ENCODE results near the gene TMPRSS12. TPM values are rescaled to one million over a fixed set of nuclear protein-coding genes. Genes with fewer than 3 reads are reported as not detected.
"Not testable (repeated sequence)": the region's sequence is repeated elsewhere in the genome, so short reads cannot be mapped to it uniquely, and the experiment has no call there.

The TMPRSS12 gene
- total RNA-seq, 4 donors from 2014 or later: not detected

DNA sequence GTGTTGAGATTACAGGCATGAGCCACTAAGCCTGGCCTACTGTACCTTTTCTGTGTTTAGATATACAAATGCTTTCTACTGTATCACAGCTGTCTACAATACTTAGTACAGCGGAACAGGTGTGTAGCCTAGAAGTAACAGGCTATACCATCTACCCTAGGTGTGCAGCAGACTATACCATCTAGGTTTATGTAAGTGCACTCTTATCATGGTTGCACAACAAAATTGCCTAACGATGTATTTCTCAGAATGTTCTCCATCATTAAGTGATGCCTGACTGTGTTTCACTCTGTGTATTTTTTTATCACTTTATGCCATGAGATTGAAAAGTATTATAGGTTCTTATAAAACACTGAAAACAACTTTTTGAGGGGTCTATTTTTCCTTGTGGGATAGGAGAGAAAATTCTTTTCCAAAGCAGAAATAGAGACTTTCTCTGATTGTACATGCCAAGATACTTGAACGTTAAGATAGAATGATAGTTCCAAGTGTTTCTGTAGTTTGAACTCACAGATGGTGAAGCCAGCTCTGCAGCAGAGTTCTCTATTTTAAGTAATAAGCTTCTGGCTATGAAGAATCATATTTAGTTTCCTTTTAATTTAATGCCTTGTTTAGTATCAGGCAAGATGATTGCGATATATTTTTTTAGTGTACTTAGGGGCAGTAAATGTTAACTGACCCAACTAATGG, 17.0 kb downstream of the TMPRSS12 start:
- Histone ChIP-seq H3K36me3 (no peaks in the 10 kb centered on the region), H3K27ac (no peak overlapping the region), H3K4me3 (no peak overlapping the region), H3K4me1 (no peaks in the 10 kb centered on the region), H3K9me3 (peaks cover 0 to 6% (median 0%) of the 10 kb centered on the region in 3 donors), H3K27me3 (no peaks in the 10 kb centered on the region)
- ATAC-seq: no peak
- no peak for TF ChIP-seq EP300 (IDR thresholded peaks at IDR 0.05)
- TF ChIP-seq POLR2AphosphoS5 (IDR thresholded peaks at IDR 0.05): no peak
- TF ChIP-seq POLR2A (IDR thresholded peaks at IDR 0.05): no peak
- TF ChIP-seq, protein P1, sequence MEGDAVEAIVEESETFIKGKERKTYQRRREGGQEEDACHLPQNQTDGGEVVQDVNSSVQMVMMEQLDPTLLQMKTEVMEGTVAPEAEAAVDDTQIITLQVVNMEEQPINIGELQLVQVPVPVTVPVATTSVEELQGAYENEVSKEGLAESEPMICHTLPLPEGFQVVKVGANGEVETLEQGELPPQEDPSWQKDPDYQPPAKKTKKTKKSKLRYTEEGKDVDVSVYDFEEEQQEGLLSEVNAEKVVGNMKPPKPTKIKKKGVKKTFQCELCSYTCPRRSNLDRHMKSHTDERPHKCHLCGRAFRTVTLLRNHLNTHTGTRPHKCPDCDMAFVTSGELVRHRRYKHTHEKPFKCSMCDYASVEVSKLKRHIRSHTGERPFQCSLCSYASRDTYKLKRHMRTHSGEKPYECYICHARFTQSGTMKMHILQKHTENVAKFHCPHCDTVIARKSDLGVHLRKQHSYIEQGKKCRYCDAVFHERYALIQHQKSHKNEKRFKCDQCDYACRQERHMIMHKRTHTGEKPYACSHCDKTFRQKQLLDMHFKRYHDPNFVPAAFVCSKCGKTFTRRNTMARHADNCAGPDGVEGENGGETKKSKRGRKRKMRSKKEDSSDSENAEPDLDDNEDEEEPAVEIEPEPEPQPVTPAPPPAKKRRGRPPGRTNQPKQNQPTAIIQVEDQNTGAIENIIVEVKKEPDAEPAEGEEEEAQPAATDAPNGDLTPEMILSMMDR (IDR thresholded peaks at IDR 0.05): no peak
- WGBS, 2 donors (ENCODE audit: low coverage in 1 of 2): 52 to 78% methylated on average over 3 to 4 of the region's 4 CpGs

DNA sequence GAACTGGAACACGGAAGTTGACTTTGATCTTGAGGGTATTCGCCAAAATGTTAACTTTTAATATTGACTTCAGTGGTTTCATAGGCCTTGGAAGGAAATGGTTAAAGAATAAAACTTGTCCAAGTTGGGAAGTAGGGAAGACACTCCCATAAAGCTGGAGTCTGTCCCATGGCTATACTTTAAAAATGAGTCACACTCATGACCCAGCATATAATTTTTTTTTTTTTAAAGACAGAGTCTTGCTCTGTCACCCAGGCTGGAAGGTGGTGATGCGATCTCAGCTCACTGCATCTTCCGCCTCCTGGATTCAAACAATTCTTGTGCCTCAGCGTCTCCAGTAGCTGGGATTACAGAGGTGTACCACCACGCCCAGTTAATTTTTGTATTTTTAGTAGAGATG, 19.6 kb downstream of the TMPRSS12 start:
- no peak for TF ChIP-seq POLR2AphosphoS5 (IDR thresholded peaks at IDR 0.05)
- TF ChIP-seq, protein P1 (IDR thresholded peaks at IDR 0.05): no peak
- Histone ChIP-seq H3K4me1 (no peaks in the 10 kb centered on the region), H3K27ac (no peak overlapping the region), H3K9me3 (peaks cover 0 to 5% (median 0%) of the 10 kb centered on the region in 3 donors), H3K36me3 (no peaks in the 10 kb centered on the region), H3K4me3 (no peak overlapping the region), H3K27me3 (no peaks in the 10 kb centered on the region)
- no peak for ATAC-seq
- 72 to 79% methylated on average over 6 of the region's 6 CpGs for WGBS, 2 donors (ENCODE audit: low coverage in 1 of 2)

DNA sequence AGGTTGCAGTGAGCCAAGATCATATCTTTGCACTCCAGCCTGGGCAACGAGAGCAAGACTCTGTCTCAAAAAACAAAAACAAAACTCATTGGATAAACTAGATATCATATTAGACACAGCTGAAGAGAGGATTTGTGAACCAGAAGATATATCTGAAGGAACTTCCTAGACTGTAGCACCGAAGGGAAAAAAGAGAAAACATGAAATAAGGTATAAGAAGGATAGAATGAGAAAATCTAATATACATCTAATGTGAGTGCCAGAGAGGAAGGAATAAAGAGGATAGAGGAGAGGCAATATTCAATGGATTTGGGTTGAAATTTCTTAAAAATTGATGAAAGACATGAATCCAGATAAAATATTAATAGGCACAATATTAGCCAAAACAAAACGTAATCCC, 22.5 kb downstream of the TMPRSS12 start:
- Histone ChIP-seq H3K4me3 (no peak overlapping the region), H3K36me3 (no peaks in the 10 kb centered on the region), H3K9me3 (peaks cover 0 to 5% (median 0%) of the 10 kb centered on the region in 3 donors), H3K4me1 (no peaks in the 10 kb centered on the region), H3K27me3 (no peaks in the 10 kb centered on the region), H3K27ac (no peak overlapping the region)
- no peak for ATAC-seq
- TF ChIP-seq POLR2A (IDR thresholded peaks at IDR 0.05) (no peak), POLR2AphosphoS5 (IDR thresholded peaks at IDR 0.05) (no peak)
- WGBS, 2 donors (ENCODE audit: low coverage in 1 of 2): 67 to 79% methylated on average over 1 to 3 of the region's 3 CpGs

DNA sequence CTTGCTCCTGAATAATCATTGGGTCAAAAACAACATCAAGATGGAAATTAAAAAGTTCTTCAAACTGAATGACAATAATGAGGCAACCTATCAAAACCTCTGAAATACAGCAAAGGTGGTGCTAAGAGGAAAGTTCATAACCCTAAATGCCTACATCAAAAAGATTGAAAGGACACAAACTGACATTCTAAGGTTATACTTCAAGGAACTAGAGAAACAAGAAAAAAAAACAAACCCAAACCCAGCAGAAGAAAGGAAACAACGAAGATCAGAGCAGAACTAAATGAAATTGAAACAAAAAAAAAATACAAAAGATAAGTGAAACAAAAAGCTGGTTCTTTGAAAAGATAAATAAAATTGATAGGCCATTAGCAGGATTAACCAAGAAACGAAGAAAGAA, 26.2 kb downstream of the TMPRSS12 start:
- WGBS, 2 donors (ENCODE audit: low coverage in 1 of 2): 28 to 37% methylated on average over 2 of the region's 2 CpGs
- ATAC-seq: not testable (repeated sequence)

DNA sequence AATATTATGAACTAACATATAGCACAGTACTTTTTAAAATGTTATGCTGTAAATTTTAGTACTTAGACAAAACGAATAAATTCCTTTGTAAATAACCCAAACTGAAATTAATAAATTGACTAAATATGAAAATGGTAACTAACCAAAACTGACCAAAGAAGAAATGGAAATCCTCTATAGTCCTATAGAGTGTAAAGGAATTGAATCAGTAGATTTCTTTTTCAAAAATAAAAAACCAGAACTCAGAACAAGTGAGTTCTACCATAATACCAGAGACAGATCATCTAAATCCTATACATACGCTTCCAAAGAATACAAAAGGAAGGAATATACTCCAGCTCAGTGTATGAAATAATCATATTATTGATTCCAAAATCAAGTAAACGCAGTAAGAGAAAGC, 39.8 kb downstream of the TMPRSS12 start:
- no peaks in the 10 kb centered on the region for H3K36me3 ChIP-seq
- no peak overlapping the region for H3K27ac ChIP-seq
- peaks cover 0 to 15% (median 0%) of the 10 kb centered on the region in 3 donors for H3K9me3 ChIP-seq
- H3K4me1 ChIP-seq: peaks cover 0 to 8% (median 0%) of the 10 kb centered on the region in 3 donors
- H3K4me3 ChIP-seq: no peak overlapping the region
- TF ChIP-seq POLR2A (IDR thresholded peaks at IDR 0.05) (no peak), POLR2AphosphoS5 (IDR thresholded peaks at IDR 0.05) (no peak), EP300 (IDR thresholded peaks at IDR 0.05) (no peak)
- TF ChIP-seq, protein P1 (IDR thresholded peaks at IDR 0.05): no peak
- WGBS, 2 donors (ENCODE audit: low coverage in 1 of 2): 89 to 97% methylated on average over 3 of the region's 3 CpGs
- H3K27me3 ChIP-seq: no peaks in the 10 kb centered on the region
- no peak for ATAC-seq

More for the DNA sequence above, 26.2 kb downstream of the TMPRSS12 start:
- H3K9me3 ChIP-seq, H3K4me3 ChIP-seq, H3K27me3 ChIP-seq, H3K4me1 ChIP-seq, H3K36me3 ChIP-seq, H3K27ac ChIP-seq: not testable (repeated sequence)

DNA sequence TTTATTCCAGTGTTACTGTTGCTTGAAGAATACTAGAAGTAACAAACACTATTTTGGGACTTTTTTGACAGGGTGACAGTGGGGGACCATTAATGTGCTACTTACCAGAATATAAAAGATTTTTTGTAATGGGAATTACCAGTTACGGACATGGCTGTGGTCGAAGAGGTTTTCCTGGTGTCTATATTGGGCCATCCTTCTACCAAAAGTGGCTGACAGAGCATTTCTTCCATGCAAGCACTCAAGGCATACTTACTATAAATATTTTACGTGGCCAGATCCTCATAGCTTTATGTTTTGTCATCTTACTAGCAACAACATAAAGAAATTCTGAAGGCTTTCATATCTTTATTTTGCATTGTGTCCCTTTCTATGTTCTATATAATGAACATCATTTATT, 44.5 kb downstream of the TMPRSS12 start:
- H3K9me3 ChIP-seq: peaks cover 0 to 13% (median 0%) of the 10 kb centered on the region in 3 donors
- H3K27me3 ChIP-seq: no peaks in the 10 kb centered on the region
- H3K4me1 ChIP-seq: peaks cover 0 to 8% (median 0%) of the 10 kb centered on the region in 3 donors
- no peaks in the 10 kb centered on the region for H3K36me3 ChIP-seq
- ATAC-seq: no peak
- H3K27ac ChIP-seq: no peak overlapping the region
- H3K4me3 ChIP-seq: no peak overlapping the region
- TF ChIP-seq POLR2AphosphoS5 (IDR thresholded peaks at IDR 0.05) (no peak), POLR2A (IDR thresholded peaks at IDR 0.05) (no peak), EP300 (IDR thresholded peaks at IDR 0.05) (no peak)
- TF ChIP-seq, protein P1 (IDR thresholded peaks at IDR 0.05): no peak
- WGBS, 2 donors (ENCODE audit: low coverage in 1 of 2): 76 to 83% methylated on average over 3 of the region's 3 CpGs

Measured in gastroesophageal sphincter (tissue), 4 donors.